ENCODE measurements around the gene ATG2A.
A peak's percentile ranks its signal among the peaks of the same experiment; 100 is the strongest.

ATG2A gene

DNA sequence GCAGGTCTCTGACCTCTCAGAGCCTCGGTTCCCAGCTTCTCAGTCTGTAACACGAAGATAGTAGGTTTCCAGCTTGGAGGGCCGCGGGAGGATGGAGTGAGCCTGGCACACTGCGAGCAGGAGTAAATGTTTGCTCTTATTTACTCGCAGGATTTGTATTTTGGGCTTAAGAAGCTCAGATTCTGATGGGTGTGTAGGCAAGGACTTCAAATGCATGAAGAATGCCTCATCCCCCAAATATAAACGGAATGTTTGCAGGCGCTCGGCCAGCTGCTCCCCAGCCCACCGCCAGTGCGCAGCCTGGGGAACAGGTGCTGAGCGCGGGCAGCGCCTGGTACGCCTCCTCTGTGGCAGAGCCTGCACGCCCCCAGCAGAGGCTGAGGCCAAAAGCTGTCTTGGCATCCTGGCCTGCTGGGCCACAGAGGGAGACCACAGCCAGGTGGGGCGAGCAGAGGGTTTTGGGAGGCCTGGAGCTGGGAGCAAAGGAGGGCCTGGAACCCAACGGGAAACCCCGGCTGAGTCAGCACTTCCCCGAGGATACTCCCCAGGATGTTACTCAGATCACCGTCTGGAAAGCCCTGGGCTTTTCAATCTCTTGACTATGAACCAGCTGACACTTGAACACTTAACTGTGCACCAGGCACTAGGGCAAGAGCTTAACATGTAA is 48.0 kb downstream of the ATG2A start:
- DNase-seq = no peak

DNA sequence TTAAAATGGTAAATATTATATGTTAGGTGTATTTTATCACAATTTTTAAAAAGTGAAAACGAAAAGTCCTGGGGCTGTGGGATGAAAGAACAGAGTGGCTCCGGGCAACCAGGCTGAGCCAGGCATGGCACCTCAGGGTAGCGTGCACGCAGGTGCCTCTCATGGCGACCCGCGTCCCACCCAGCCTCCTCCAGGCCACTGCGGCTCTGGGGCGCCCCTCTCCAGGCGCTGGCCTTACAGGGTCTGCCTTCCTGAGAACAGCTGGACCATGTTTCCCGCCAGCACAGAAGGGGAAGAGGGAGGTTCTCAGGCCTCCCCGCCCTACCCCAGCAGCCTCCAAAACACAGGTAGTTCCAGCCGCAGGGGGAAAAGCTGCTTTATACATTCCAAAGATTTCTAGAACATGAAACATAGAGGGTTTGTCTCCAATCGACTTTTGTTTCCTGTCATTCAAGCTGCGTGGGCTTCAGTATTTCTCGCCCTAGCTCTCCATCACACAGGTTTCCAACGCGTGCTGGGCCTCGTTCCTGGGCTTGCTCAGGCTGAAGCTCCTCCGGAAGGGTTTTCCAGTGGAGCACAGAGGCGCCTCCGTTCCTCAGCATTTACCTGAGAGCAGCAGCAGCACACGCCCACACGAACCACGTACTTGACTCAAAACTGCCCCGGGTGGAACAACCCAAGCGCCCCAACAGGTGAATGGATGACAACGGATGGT is 49.1 kb downstream of the ATG2A start:
- DNase-seq = no peak

DNA sequence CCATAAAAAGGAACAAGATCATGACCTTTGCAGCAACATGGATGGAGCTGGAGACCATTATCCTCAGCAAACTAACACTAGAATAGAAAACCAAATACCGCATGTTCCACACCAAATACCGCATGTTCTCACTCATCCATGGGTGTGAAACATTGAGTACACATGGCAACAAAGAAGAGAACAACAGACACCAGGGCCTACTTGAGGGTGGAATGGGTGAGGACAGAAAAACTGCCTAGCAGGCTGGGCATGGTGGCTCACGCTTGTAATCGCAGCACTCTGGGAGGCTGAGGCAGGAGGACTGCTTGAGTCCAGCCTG is 50.9 kb downstream of the ATG2A start:
- no peak for DNase-seq

- DNase-seq = no peak
These were observed 51.5 kb downstream of the ATG2A start for GRCh38 chr11:64865286-64866172.

DNA sequence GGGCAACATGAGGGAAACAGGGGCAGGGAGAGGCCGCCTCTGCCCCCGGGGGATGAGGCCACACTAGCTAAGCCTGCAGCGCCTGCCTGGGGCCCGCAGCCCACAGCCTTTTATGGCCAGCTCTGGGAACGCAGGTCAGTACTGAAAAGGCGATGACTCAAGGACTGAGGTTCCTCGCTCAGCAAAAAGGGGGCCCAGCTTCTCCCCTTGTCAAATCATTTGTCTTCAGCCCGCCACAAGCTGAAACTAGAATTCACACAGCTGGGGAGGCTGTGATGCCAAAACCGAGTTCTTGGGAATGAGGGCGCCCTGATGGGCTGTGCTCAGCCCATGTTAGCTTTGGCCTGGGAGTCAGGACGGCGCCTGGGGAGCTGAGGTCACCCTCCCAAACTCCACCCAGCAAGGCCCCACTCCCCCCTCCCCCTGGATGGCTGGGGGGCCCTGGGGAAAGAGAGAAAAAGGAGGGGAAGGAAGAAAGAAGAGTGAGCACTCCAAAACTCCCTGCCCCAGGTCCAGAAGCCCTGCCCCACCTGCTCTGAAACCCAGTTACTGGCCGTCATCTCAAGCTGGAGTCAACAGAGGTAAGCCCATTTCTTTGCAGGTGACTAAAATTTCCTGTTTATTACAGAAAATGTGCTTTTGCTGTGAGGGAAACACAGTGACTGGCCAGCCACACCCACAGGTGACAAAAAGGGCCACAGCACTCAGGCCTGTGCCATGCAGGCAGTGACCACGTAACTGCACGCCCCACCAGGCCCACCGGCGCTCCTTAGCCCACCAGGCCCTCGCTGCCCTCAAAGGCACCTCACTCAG is 52.3 kb downstream of the ATG2A start:
- DNase-seq = peak; percentile 37

- DNase-seq = no peak
These were observed 52.9 kb downstream of the ATG2A start for GRCh38 chr11:64864135-64864472.

GRCh38 chr11:64863391-64864060 is 53.5 kb downstream of the ATG2A start:
- DNase-seq = no peak

DNA sequence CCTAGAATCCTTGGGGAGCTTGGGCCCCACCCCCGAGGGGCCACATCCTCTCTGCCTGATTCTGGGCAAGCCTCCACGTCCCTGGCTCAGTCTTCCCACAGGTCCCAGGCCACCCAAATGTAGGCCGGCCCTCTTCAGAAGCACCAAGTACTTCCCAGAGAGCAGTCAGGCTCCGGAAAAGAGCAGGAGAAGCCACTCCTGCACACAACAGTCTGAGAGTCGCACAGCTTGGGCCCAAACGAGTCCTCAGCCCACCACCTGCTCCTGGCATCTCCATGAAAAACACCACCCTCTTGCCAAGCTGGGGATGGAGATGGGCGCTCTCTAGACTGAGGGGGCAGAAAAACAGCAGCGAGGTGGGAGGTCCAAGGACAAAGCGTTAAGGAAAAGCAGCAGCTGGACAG is 54.0 kb downstream of the ATG2A start:
- DNase-seq = no peak

DNA sequence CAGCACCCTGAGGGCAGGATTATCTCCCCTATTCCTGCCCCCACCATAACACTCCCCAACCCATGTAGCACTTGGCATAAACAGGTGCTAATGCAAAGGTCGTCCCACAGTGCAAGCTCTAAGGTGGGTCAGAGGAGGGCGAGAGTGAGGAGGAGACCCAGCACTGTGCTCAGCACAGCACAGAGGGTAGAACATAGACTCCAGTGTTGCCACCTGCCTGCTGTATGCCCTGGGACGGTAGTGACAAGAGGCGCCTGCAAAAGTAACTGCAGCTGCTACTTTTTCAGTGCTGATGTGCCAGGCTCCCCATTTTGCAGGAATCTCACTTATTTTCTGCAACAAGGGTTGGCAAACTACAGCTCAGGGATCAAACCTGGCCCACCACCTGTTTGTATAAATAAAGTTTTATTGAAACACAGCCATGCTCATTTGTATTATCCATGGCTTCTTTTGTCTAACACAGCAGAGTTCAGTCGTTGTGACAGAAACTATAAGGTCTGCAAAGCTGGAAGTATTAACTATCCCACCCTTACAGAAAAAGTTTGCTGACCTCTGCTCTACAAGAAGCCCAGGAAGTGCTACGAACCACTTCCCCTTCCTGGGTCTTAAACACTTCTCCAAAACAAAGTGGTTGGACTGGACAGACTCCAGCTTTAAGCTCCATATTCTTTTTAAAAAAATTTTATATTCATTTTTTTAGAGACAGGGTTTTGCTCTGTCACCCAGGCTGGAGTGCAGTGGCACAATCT is 55.6 kb downstream of the ATG2A start:
- DNase-seq = no peak

DNA sequence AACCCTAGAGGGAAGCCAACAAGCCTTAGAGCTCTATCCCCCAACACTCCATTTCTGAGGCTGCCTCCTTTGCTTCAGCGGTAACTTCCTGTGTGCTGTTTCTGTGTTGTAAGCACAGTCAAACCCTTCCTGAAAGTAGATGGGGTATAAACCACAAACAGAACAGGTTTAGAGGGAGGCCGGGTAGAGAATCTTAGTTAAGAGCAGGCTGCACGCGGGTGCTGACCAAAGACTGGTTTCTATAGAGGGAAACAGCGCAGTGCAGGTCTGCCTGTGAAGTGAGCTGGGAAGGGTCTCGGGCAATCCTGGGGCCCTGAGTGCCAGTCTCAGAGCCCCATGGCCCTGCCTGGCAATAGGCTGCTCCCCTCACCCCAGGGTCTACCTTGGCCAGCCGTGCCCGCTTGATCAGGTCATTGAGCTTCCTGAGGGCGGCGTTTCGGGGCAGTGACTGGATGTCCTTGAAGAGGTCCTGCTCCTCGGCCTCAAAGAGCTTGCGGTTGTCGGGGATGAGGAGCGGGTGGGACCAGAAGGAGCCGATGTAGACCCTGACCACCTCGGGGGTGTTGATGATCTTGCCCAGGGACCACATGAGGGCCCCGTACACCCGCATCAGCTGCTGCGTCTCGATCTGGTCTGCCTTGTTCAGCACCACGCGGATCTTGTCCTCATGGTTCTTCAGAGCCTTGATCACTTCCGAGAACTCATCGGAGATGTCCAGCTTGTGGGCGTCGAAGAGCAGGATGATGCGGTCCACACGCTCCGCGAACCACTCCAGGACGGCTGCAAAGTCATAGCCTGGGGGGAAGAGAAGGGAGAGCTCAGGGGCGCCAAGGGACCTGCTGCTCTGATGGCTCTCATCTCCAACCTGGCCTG is 57.2 kb downstream of the ATG2A start:
- DNase-seq = no peak

GRCh38 chr11:64858467-64859263 is 58.3 kb downstream of the ATG2A start:
- DNase-seq = no peak

- DNase-seq = no peak
These were observed 59.5 kb downstream of the ATG2A start for GRCh38 chr11:64857485-64857884.

DNA sequence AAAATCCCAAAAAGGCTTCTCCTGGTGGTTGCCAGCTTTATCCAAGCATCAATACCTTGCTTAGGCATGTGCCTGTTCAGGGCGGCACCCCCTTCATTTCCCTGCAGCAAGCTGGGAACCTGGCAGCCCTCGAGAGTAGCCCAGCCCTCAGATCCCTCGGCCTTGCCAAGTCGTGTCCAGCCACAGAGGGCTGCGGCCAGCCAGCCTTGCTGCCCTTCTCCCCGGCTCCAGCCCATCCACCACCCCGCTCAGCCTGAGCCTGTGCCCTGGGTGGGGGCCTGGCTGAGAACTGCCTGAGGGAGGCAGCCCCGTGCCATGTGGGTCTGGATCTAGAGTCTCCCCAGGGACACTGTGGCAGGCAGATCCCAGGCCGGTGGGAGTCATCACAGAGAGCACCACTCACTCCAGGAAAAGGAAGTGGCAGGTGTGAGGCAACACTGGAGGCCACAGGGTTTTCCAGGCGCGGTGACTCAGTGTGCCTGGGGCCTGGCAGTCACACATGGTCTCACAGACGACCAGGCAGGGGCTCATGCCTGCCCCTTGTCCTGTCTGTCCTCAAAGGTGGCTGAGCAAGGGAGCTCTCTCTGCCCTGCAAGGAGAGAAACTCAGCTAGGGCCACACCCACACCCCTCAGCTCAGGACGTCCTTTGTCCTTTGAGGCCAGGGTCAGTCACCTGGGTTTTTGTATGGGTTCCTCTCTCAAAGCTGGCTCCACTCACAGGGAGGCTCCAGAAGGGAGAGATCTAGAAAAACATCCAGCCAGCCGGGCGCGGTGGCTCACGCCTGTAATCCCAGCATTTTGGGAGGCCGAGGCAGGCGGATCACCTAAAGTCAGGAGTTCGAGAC is 60.4 kb downstream of the ATG2A start:
- no peak for DNase-seq

DNA sequence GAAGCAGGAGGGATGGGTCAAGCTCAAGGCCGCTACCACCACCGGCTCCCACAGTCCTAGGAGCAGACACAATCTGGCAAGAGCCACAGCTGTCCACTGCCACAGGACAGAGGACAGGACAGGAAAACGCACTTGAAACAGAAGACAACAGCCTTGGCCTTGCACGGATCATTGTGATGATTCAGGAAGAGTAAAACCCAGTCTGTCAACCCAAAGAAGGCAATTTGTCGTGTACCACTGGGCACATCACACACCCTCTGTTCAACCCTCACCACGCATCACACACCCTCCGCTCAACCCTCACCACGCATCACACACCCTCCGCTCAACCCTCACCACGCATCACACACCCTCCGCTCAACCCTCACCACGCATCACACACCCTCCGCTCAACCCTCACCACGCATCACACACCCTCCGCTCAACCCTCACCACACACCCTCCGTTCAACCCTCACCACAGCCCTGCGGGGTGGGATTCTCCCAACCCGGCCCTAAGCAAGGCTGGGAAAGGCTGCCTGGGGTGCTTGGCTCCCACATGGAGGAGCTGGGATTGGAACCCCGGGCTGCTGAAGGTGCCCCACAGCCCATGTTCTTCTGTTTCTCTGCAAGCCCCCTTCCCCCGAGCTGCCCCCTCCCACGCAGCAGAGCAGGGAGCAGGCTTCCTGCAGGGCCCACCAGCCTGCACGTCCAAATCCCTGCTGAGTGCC is 61.3 kb downstream of the ATG2A start:
- DNase-seq = no peak

GRCh38 chr11:64854534-64855502 is 62.2 kb downstream of the ATG2A start:
- DNase-seq = peak; percentile 55

- DNase-seq = no peak
These were observed 62.9 kb downstream of the ATG2A start for GRCh38 chr11:64854157-64854533.

- DNase-seq = no peak
These were observed 63.3 kb downstream of the ATG2A start for GRCh38 chr11:64853709-64854108.
